Pancreas (tissue), 10 donors: Measurements from ENCODE around the gene EXOC4. TPM values are rescaled to one million over a fixed set of nuclear protein-coding genes. Genes with fewer than 3 reads are reported as not detected.

Experiments used
- ATAC-seq, 4 donors: fragments of 200-7000 bp; cut with Tn5 transposase; one replicate each; pipeline versions ENCODE4 v1.8.0 to v1.9.1; 2020; ENCODE audit warnings: mild to moderate bottlenecking in 4 of 4, moderate library complexity in 4 of 4
- DNase-seq, 6 donors: peaks; one replicate each; pipeline ENCODE4 v3.0.0-alpha.2; 2020
- FAIRE-seq: peaks from 2 replicates; lab custom pipeline; 2012; peaks lifted over from hg19 to GRCh38; lab: Jason Lieb, UNC
- H3K27ac ChIP-seq, 4 donors: fragments of 200-600 bp; sonication (generic); 1 replicate in 3 of 4; 2 replicates in 1 of 4; pipeline versions ENCODE4 v1.5.0 to v1.8.0; 2020
- H3K27me3 ChIP-seq, 4 donors: fragments of 200-600 bp; one replicate each; pipeline ENCODE4 v1.8.0; 2021
- H3K36me3 ChIP-seq, 3 donors: fragments of 200-600 bp; sonication (generic) in 1 of 3; one replicate each; pipeline versions ENCODE4 v1.5.0 to v1.8.0; 2020 to 2021
- H3K4me1 ChIP-seq, 3 donors: fragments of 200-600 bp; one replicate each; pipeline ENCODE4 v1.8.0; 2021
- H3K4me3 ChIP-seq, 4 donors: fragments of 200-600 bp; sonication (generic) in 2 of 4; one replicate each; pipeline versions ENCODE4 v1.5.0 to v1.8.0; 2020 to 2021
- H3K9me3 ChIP-seq, 4 donors: fragments of 200-600 bp; one replicate each; pipeline ENCODE4 v1.8.0; 2021
- CTCF ChIP-seq, 4 donors: fragments of 200-600 bp; sonication (generic) in 3 of 4; IDR thresholded peaks; one replicate each; pipeline versions ENCODE4 v1.5.0 to v1.8.0; 2021; ENCODE audit warnings: antibody characterized with exemption in 4 of 4
- WGBS, 2 donors: extraction: QIAGEN DNeasy Blood & Tissue Kit; methylation state at CpG; one replicate each; pipeline ENCODE4 v1.1.7; 2013; 5-methylcytosine and 5-hydroxymethylcytosine counted together
- intact Hi-C, 3 donors: fragments of 100-400 bp; cut with DNase I; formaldehyde crosslinking; loops; one replicate each; pipeline versions ENCODE4 v1.11.1 to v1.14.2; 2022
- polyA plus RNA-seq, 2 donors: library from polyadenylated mRNA; stranded (reverse); fragments of 200-250 nt; gene quantifications; one replicate each; pipeline ENCODE4 v1.2.3, GENCODE V29; 2013
- total RNA-seq, 6 donors: library from RNA; stranded (reverse); fragmentation: NEBNext Ultra II Directional in 4 of 6; extraction: Animal tissue kit (Norgen Biotek cat#: 25700) in 4 of 6; gene quantifications; one replicate each; pipeline versions ENCODE4 v1.2.1 to v1.2.4, GENCODE V29; 2021 to 2023
- donor health status: healthy with polysubstance abuse.
- donor health status: DM: no; HTN: no; CAD: no; lungs with moderate emphysema.
- donor health status: DM: no; HTN: no; CAD: no.
- donor health status: control.
- donor health status: control.
- donor health status: Bipolar disorder and iron deficiency.
- donor health status: DM: yes; HTN: yes; CAD: no.
- donor health status: DM: no; HTN: no; CAD: no.
- donor health status: DM: no; HTN: no; CAD: no.
- donor health status: DM: yes; HTN: yes; CAD: no.

EXOC4 gene
- total and polyA plus RNA-seq, 8 donors, result 13.4 to 81.2 (median 53.8) TPM

GRCh38 chr7:133401225-133401624 lies 148.3 kb downstream of the EXOC4 start:
- 81 to 93% methylated on average over 1 of the region's 1 CpG for WGBS, 2 donors
- Histone ChIP-seq H3K9me3 (no peaks in the 10 kb centered on the region), H3K4me3 (no peak overlapping the region), H3K36me3 (no peaks in the 10 kb centered on the region), H3K27me3 (no peaks in the 10 kb centered on the region), H3K4me1 (peaks cover 0 to 5% (median 0%) of the 10 kb centered on the region in 3 donors), H3K27ac (no peak overlapping the region)
- intact Hi-C loops, result no loop called here
- TF ChIP-seq CTCF (IDR thresholded peaks at IDR 0.05), result no peak
- FAIRE-seq, result no peak
- ATAC-seq, result no peak
- DNase-seq, result no peak

GRCh38 chr7:133408212-133408611 lies 155.3 kb downstream of the EXOC4 start:
- intact Hi-C loops, result no loop called here
- Histone ChIP-seq H3K4me3 (no peak overlapping the region), H3K27me3 (no peaks in the 10 kb centered on the region), H3K27ac (no peak overlapping the region), H3K36me3 (no peaks in the 10 kb centered on the region), H3K9me3 (no peaks in the 10 kb centered on the region), H3K4me1 (peaks cover 0 to 9% (median 4%) of the 10 kb centered on the region in 3 donors)
- TF ChIP-seq CTCF (IDR thresholded peaks at IDR 0.05), result no peak
- 97 to 99% methylated on average over 2 of the region's 2 CpGs for WGBS, 2 donors
- ATAC-seq (no peak), DNase-seq (no peak), FAIRE-seq (no peak)

GRCh38 chr7:133409421-133409820 lies 156.5 kb downstream of the EXOC4 start:
- no peak overlapping the region for H3K4me3 ChIP-seq
- no peak overlapping the region for H3K27ac ChIP-seq
- H3K4me1 ChIP-seq, result peaks cover 0 to 9% (median 4%) of the 10 kb centered on the region in 3 donors
- FAIRE-seq, result no peak
- TF ChIP-seq CTCF (IDR thresholded peaks at IDR 0.05), result no peak
- DNase-seq, result no peak
- 59 to 60% methylated on average over 2 of the region's 2 CpGs for WGBS, 2 donors
- H3K27me3 ChIP-seq, result no peaks in the 10 kb centered on the region
- no peak for ATAC-seq
- intact Hi-C loops, result no loop called here
- no peaks in the 10 kb centered on the region for H3K9me3 ChIP-seq
- no peaks in the 10 kb centered on the region for H3K36me3 ChIP-seq

GRCh38 chr7:133409966-133410365 lies 157.1 kb downstream of the EXOC4 start:
- H3K9me3 ChIP-seq, result no peaks in the 10 kb centered on the region
- ATAC-seq (no peak), FAIRE-seq (no peak), DNase-seq (no peak)
- H3K4me3 ChIP-seq, result no peak overlapping the region
- intact Hi-C loops, result no loop called here
- H3K4me1 ChIP-seq, result peaks cover 0 to 9% (median 4%) of the 10 kb centered on the region in 3 donors
- no peaks in the 10 kb centered on the region for H3K27me3 ChIP-seq
- no peak overlapping the region for H3K27ac ChIP-seq
- no peak for TF ChIP-seq CTCF (IDR thresholded peaks at IDR 0.05)
- WGBS, 2 donors, result 68% methylated on average over 1 of the region's 1 CpG
- no peaks in the 10 kb centered on the region for H3K36me3 ChIP-seq

GRCh38 chr7:133411395-133411794 lies 158.5 kb downstream of the EXOC4 start:
- peaks cover 0 to 9% (median 4%) of the 10 kb centered on the region in 3 donors for H3K4me1 ChIP-seq
- no peak overlapping the region for H3K27ac ChIP-seq
- intact Hi-C loops, result no loop called here
- H3K4me3 ChIP-seq, result no peak overlapping the region
- WGBS, 2 donors, result 73 to 83% methylated on average over 2 of the region's 2 CpGs
- ATAC-seq (no peak), DNase-seq (no peak), FAIRE-seq (no peak)
- H3K27me3 ChIP-seq, result no peaks in the 10 kb centered on the region
- no peaks in the 10 kb centered on the region for H3K9me3 ChIP-seq
- H3K36me3 ChIP-seq, result no peaks in the 10 kb centered on the region
- TF ChIP-seq CTCF (IDR thresholded peaks at IDR 0.05), result no peak
